Stimulated activated memory B cell treated with anti-CD40 and anti-IgM and Interleukin-4, amounts not matched to agents 10 μg/mL and 1 μg/mL and 100 μg/mL, for 72 hours (primary cell): ENCODE measurements around the gene FES.
"Not testable (repeated sequence)": the region's sequence is repeated elsewhere in the genome, so short reads cannot be mapped to it uniquely, and the experiment has no call there.

Experiments used
- ATAC-seq: fragments of 150-1000 bp; cut with Tn5 transposase; 2 replicates; pipeline ENCODE4 v1.10.0; 2021
- H3K27ac Mint-ChIP-seq: one replicate; pipeline ENCODE4 v1.8.0; 2022; ENCODE audit warnings: mild to moderate bottlenecking, mixed read lengths
- H3K27me3 Mint-ChIP-seq: one replicate; pipeline ENCODE4 v1.8.0; 2022; ENCODE audit warnings: mixed read lengths
- H3K36me3 Mint-ChIP-seq: one replicate; pipeline ENCODE4 v1.8.0; 2022; ENCODE audit warnings: mixed read lengths
- H3K4me1 Mint-ChIP-seq: one replicate; pipeline ENCODE4 v1.8.0; 2022; ENCODE audit warnings: mixed read lengths
- H3K4me3 Mint-ChIP-seq: one replicate; pipeline ENCODE4 v1.8.0; 2022; ENCODE audit warnings: mild to moderate bottlenecking, moderate library complexity, mixed read lengths
- H3K9me3 Mint-ChIP-seq: one replicate; pipeline ENCODE4 v1.8.0; 2022; ENCODE audit warnings: mixed read lengths

Gene FES

GRCh38 chr15:90869140-90869541 is 15.2 kb upstream of the FES start:
- no peaks in the 10 kb centered on the region for H3K9me3 Mint-ChIP-seq
- peak overlapping the region; percentile 82 for H3K27ac Mint-ChIP-seq
- H3K4me1 Mint-ChIP-seq: peaks cover 58% of the 10 kb centered on the region
- ATAC-seq: no peak
- no peaks in the 10 kb centered on the region for H3K36me3 Mint-ChIP-seq
- H3K4me3 Mint-ChIP-seq: no peak overlapping the region
- H3K27me3 Mint-ChIP-seq: no peaks in the 10 kb centered on the region

- Mint-ChIP-seq H3K4me3 (peak overlapping the region; percentile 86), H3K27me3 (no peaks in the 10 kb centered on the region), H3K27ac (peak overlapping the region; percentile 82), H3K9me3 (no peaks in the 10 kb centered on the region), H3K36me3 (no peaks in the 10 kb centered on the region), H3K4me1 (peaks cover 60% of the 10 kb centered on the region)
- ATAC-seq: peak; percentile 50
These were observed 14.5 kb upstream of the FES start for GRCh38 chr15:90869601-90870353.

- H3K4me1 Mint-ChIP-seq: peaks cover 65% of the 10 kb centered on the region
- no peaks in the 10 kb centered on the region for H3K36me3 Mint-ChIP-seq
These were observed 13.8 kb upstream of the FES start for GRCh38 chr15:90870354-90871138.

GRCh38 chr15:90871139-90871715 is 13.1 kb upstream of the FES start:
- H3K4me3 Mint-ChIP-seq: peak overlapping the region; percentile 86
- peaks cover 2% of the 10 kb centered on the region for H3K36me3 Mint-ChIP-seq
- H3K4me1 Mint-ChIP-seq: peaks cover 68% of the 10 kb centered on the region
- H3K9me3 Mint-ChIP-seq: no peaks in the 10 kb centered on the region
- no peak for ATAC-seq
- H3K27me3 Mint-ChIP-seq: no peaks in the 10 kb centered on the region
- H3K27ac Mint-ChIP-seq: peak overlapping the region; percentile 82

More at GRCh38 chr15:90870354-90871138, 13.8 kb upstream of the FES start:
- peak overlapping the region; percentile 86 for H3K4me3 Mint-ChIP-seq
- peak overlapping the region; percentile 82 for H3K27ac Mint-ChIP-seq
- H3K9me3 Mint-ChIP-seq: no peaks in the 10 kb centered on the region
- ATAC-seq: peak; percentile 24
- no peaks in the 10 kb centered on the region for H3K27me3 Mint-ChIP-seq

- Mint-ChIP-seq H3K27ac (peak overlapping the region; percentile 82), H3K36me3 (peaks cover 8% of the 10 kb centered on the region), H3K9me3 (no peaks in the 10 kb centered on the region), H3K4me1 (peaks cover 64% of the 10 kb centered on the region), H3K27me3 (no peaks in the 10 kb centered on the region), H3K4me3 (peak overlapping the region; percentile 90)
- ATAC-seq: peak; percentile 71
These were observed 12.4 kb upstream of the FES start for GRCh38 chr15:90871716-90872485.

- Mint-ChIP-seq H3K4me3 (peak overlapping the region; percentile 90), H3K9me3 (no peaks in the 10 kb centered on the region), H3K27ac (peak overlapping the region; percentile 82), H3K27me3 (no peaks in the 10 kb centered on the region), H3K4me1 (peaks cover 64% of the 10 kb centered on the region), H3K36me3 (peaks cover 16% of the 10 kb centered on the region)
- peak; percentile 15 for ATAC-seq
These were observed 11.7 kb upstream of the FES start for GRCh38 chr15:90872486-90873184.

GRCh38 chr15:90873488-90873997 is 10.8 kb upstream of the FES start:
- no peak for ATAC-seq
- Mint-ChIP-seq H3K27ac (no peak overlapping the region), H3K9me3 (no peaks in the 10 kb centered on the region), H3K4me1 (peaks cover 56% of the 10 kb centered on the region), H3K36me3 (peaks cover 25% of the 10 kb centered on the region), H3K27me3 (no peaks in the 10 kb centered on the region), H3K4me3 (peak overlapping the region; percentile 15)

- H3K4me3 Mint-ChIP-seq: no peak overlapping the region
- peaks cover 30% of the 10 kb centered on the region for H3K36me3 Mint-ChIP-seq
- H3K27me3 Mint-ChIP-seq: no peaks in the 10 kb centered on the region
- no peak for ATAC-seq
- no peak overlapping the region for H3K27ac Mint-ChIP-seq
- no peaks in the 10 kb centered on the region for H3K9me3 Mint-ChIP-seq
- peaks cover 50% of the 10 kb centered on the region for H3K4me1 Mint-ChIP-seq
These were observed 10.2 kb upstream of the FES start for GRCh38 chr15:90873998-90874605.

GRCh38 chr15:90874986-90875385 is 9.3 kb upstream of the FES start:
- not testable (repeated sequence) for H3K27ac Mint-ChIP-seq, ATAC-seq, H3K9me3 Mint-ChIP-seq, H3K27me3 Mint-ChIP-seq, H3K4me3 Mint-ChIP-seq
- Mint-ChIP-seq H3K4me1 (peaks cover 41% of the 10 kb centered on the region), H3K36me3 (peaks cover 39% of the 10 kb centered on the region)

GRCh38 chr15:90875549-90875981 is 8.7 kb upstream of the FES start:
- Mint-ChIP-seq H3K36me3 (peaks cover 42% of the 10 kb centered on the region), H3K27ac (no peak overlapping the region), H3K27me3 (no peaks in the 10 kb centered on the region), H3K4me1 (peaks cover 36% of the 10 kb centered on the region), H3K9me3 (no peaks in the 10 kb centered on the region), H3K4me3 (no peak overlapping the region)
- no peak for ATAC-seq

GRCh38 chr15:90876046-90876445 is 8.3 kb upstream of the FES start:
- peaks cover 47% of the 10 kb centered on the region for H3K36me3 Mint-ChIP-seq
- no peak overlapping the region for H3K4me3 Mint-ChIP-seq
- no peaks in the 10 kb centered on the region for H3K27me3 Mint-ChIP-seq
- H3K9me3 Mint-ChIP-seq: no peaks in the 10 kb centered on the region
- H3K27ac Mint-ChIP-seq: no peak overlapping the region
- peaks cover 31% of the 10 kb centered on the region for H3K4me1 Mint-ChIP-seq
- no peak for ATAC-seq

- H3K27ac Mint-ChIP-seq: no peak overlapping the region
- H3K4me3 Mint-ChIP-seq: no peak overlapping the region
- H3K27me3 Mint-ChIP-seq: no peaks in the 10 kb centered on the region
- H3K4me1 Mint-ChIP-seq: peaks cover 31% of the 10 kb centered on the region
- H3K36me3 Mint-ChIP-seq: peaks cover 53% of the 10 kb centered on the region
- no peak for ATAC-seq
- no peaks in the 10 kb centered on the region for H3K9me3 Mint-ChIP-seq
These were observed 7.7 kb upstream of the FES start for GRCh38 chr15:90876512-90877170.

- peaks cover 28% of the 10 kb centered on the region for H3K4me1 Mint-ChIP-seq
- no peaks in the 10 kb centered on the region for H3K9me3 Mint-ChIP-seq
- no peak overlapping the region for H3K27ac Mint-ChIP-seq
- H3K4me3 Mint-ChIP-seq: no peak overlapping the region
- ATAC-seq: no peak
- peaks cover 56% of the 10 kb centered on the region for H3K36me3 Mint-ChIP-seq
- no peaks in the 10 kb centered on the region for H3K27me3 Mint-ChIP-seq
These were observed 7.0 kb upstream of the FES start for GRCh38 chr15:90877315-90877714.
